ENCODE results near the gene LEFTY1. TPM values are rescaled to one million over a fixed set of nuclear protein-coding genes. Genes with fewer than 3 reads are reported as not detected.
A peak's percentile ranks its signal among the peaks of the same experiment; 100 is the strongest.

LEFTY1 gene
- total RNA-seq, 1 donor from 2014 or later, result not detected

GRCh38 chr1:225879521-225880221 is 9.3 kb downstream of the LEFTY1 start:
- DNase-seq (ENCODE audit: missing footprints) (no peak), ATAC-seq (no peak)
- intact Hi-C loops (cut with DNase I), result loop anchor here (5.0 kb wide), 1 partner anchor 67 kb away; the partner anchor contains the start of gene EPHX1

DNA sequence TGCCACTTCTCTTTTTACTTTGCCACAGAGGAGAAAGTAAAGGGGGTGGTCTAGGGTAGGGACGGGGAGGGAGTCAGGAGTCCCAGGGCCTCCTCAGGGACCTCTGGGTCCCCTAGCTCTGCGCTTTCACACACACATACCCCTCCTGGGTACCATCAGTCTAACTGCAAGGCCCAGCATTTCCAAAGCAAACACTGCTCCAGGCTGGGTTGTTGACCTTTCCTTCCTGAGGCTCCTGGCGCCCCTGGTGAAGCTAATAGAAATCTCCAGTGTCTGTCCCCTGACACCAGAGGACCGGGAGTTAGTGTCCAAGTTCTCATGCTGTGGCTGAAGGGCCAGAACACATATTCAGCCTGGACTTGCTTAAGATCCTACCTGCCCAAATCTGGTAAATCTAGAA is 10.7 kb downstream of the LEFTY1 start:
- DNase-seq (ENCODE audit: missing footprints) (no peak), ATAC-seq (no peak)
- intact Hi-C loops (cut with DNase I), result no loop called here

DNA sequence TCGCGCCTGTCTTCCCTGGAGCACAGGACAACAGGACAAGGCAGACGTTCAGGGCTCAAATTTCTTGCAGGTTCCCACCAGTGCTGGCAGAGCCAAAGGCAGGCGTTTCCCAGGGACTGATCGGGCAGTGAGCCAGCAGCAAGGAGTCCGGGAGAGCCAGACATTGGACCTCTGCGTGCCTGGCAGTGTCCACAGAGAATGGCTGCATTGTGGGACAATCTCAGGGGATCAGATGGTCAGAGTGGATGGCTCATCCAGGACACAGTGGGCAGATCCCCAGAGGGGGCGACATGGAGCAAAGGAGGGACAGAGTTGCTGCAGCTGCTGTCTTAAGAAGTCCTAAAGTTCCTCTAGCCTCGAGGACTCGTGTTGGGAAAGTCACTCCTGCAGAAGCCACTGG is 11.4 kb downstream of the LEFTY1 start:
- intact Hi-C loops (cut with DNase I), result loop anchor here (2.0 kb wide), 1 partner anchor 33 kb away; no protein-coding TSS in a partner anchor
- DNase-seq (ENCODE audit: missing footprints) (peak; percentile 79), ATAC-seq (peak; percentile 29)

- ATAC-seq, result no peak
- DNase-seq (ENCODE audit: missing footprints), result no peak
- intact Hi-C loops (cut with DNase I), result loop anchor here (2.0 kb wide), 1 partner anchor 34 kb away; no protein-coding TSS in a partner anchor
These were observed 11.9 kb downstream of the LEFTY1 start for GRCh38 chr1:225876900-225877510.

DNA sequence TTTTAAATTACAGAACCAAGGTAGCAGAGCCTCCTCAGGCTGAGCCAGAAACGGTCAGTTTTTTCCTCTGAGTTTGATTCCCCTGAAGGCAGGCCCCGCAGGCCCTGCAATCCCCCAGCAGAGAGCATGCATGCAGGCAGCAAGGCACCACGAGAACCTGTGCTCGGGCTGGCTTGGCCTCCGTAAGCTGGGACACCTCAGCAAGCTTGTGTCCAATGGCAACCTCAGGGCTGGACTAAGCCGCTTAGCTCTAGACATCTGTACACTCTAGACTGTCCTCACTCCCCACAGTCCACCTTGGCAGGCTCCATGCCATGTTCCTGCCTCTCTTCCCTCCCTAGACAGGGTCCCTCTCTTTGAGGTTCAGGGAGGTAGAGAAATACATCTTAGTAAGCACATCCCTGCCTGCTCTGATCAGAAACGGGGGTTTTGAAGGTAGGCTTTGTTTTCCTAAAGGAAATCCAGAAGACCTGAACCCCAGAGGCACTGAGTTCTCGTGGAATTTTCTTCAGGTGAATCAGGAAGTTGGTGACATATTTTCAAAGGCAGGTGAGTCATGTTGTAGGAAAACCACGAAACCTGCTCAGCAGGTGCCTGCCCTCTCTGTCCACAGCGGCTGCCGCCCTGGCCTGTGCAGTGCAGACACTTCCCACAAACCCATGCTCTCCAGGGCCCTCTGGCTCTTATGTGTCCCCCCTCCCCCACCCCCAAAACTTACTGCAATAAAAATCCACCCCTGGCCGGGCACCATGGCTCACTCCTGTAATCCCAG is 13.7 kb downstream of the LEFTY1 start:
- ATAC-seq, result no peak
- intact Hi-C loops (cut with DNase I), result no loop called here

GRCh38 chr1:225874431-225874830 is 14.5 kb downstream of the LEFTY1 start:
- DNase-seq (ENCODE audit: missing footprints) (no peak), ATAC-seq (no peak)
- intact Hi-C loops (cut with DNase I), result no loop called here

More for the DNA sequence above, 13.7 kb downstream of the LEFTY1 start:
- no peak for DNase-seq (ENCODE audit: missing footprints)

- ATAC-seq (no peak), DNase-seq (ENCODE audit: missing footprints) (no peak)
- intact Hi-C loops (cut with DNase I), result no loop called here
These were observed 15.6 kb downstream of the LEFTY1 start for GRCh38 chr1:225873281-225873850.

DNA sequence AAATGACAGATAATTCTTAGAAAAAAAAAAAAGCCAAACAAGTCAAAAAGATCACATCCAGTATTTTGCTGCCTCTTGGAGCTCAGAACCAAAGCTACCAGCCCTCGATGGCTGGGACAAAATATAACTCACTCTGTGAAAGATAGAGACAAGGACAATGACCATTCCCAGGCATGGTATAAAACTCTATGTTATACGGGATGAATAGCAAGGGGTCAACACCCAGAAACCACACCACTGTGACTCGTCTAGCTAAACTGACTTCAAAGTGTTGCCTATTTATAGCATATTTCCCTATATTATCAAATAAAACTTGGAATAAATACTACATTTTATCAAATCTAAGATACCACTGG is 16.9 kb downstream of the LEFTY1 start:
- intact Hi-C loops (cut with DNase I), result no loop called here
- DNase-seq (ENCODE audit: missing footprints) (no peak), ATAC-seq (no peak)

- intact Hi-C loops (cut with DNase I), result no loop called here
- no peak for ATAC-seq
- DNase-seq (ENCODE audit: missing footprints), result no peak
These were observed 17.4 kb downstream of the LEFTY1 start for GRCh38 chr1:225871359-225872074.

DNA sequence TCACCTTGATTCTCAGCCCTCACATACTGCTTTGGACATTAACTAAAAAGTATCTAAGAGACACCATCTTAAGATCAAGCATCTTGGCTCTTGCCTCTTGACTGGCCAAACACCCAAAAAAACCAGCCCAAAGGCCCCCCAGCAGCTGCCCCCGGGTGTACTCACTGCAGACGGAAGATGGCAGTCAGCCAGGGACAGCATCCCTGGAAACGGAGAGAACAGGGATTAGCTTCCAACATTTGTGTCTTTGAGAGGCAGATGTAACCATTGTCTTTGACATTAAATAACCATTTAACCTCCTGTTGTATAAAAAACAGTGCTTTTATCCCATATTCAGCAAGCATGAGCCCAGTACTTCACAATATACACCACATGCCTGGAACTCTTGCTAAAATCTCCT is 18.0 kb downstream of the LEFTY1 start:
- ATAC-seq (no peak), DNase-seq (ENCODE audit: missing footprints) (no peak)
- intact Hi-C loops (cut with DNase I), result no loop called here

- ATAC-seq (no peak), DNase-seq (ENCODE audit: missing footprints) (no peak)
- intact Hi-C loops (cut with DNase I), result no loop called here
These were observed 20.2 kb downstream of the LEFTY1 start for GRCh38 chr1:225868631-225869330.

DNA sequence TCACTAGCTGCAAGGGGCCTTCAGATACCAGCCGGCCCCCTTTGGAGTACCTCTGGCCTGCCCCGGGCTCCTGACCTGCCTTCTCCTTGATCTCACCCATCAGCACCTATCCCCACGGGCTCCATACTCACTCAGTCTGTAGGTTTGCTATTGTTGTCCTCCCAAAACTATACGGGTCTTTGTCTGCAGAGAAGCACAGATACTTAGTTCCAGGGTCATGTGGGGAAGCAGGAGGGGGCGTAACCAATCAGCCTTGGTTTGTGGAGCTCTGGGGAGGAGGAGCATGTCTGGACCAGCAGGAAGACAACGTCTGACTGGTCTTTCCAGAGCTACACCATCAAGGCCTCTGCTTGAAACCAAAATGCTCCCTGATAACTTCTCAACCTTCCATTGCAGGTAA is 22.0 kb downstream of the LEFTY1 start:
- intact Hi-C loops (cut with DNase I), result no loop called here
- DNase-seq (ENCODE audit: missing footprints), result no peak
- ATAC-seq, result no peak

DNA sequence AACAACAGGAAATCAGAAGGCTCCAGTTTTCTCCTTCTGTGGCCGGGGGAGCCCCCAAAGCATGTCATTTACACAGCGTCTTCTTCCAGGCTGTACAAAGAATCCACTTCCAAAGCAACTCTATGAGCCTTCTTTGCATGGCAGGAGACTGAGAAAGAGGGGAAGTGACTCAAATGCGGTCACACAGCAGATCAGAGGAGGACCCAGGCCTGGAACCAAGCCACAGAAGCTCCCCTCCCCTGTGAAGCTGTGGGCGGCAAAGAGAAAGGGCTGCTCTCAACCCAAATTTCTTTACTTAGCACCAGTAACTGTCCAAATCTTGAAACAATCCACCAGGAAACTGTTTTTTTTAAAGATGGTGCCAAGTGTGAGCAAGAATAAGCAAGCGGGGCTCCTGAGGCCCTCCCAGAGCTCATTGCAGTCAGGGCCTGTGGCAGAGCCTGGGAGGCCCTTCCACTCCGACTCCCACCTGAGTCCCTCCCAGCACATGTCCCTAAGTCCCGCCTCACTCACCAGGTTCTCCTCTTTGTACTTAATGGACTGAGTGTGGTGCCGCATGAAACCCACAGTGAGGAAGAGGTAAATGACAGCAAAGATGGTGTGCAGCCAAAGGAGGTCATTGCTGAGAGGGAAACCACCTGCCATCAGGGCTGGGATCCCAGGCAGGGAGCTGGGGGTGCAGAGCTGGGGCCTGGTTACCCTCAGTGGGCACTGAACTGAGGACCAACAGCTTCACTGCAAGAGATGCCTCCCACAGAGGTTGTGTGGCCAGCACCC is 22.7 kb downstream of the LEFTY1 start:
- intact Hi-C loops (cut with DNase I), result no loop called here
- no peak for ATAC-seq
- no peak for DNase-seq (ENCODE audit: missing footprints)

- ATAC-seq, result no peak
- intact Hi-C loops (cut with DNase I), result no loop called here
- DNase-seq (ENCODE audit: missing footprints), result no peak
These were observed 23.4 kb downstream of the LEFTY1 start for GRCh38 chr1:225865514-225865913.

- no peak for ATAC-seq
- intact Hi-C loops (cut with DNase I), result no loop called here
- DNase-seq (ENCODE audit: missing footprints), result no peak
These were observed 25.8 kb downstream of the LEFTY1 start for GRCh38 chr1:225863167-225863566.

DNA sequence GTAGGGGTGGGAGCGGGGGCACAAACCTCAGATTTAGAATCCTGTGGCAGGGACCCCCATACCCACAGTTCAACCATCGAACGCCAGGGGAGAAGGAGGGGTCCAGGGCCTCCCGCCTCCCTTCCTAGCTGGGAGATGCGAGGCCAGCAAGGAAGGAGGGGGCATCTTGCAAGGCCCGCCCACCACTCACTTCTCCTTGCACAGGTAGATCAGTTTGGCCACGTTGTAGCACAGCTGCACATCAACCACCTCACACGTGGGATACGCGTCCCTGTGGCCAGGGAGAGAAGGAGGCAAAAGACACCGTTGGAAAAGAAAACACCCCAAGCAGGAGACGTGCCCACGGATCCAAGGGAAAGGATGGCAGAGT is 26.4 kb downstream of the LEFTY1 start:
- no peak for ATAC-seq
- intact Hi-C loops (cut with DNase I), result no loop called here
- DNase-seq (ENCODE audit: missing footprints), result no peak

DNA sequence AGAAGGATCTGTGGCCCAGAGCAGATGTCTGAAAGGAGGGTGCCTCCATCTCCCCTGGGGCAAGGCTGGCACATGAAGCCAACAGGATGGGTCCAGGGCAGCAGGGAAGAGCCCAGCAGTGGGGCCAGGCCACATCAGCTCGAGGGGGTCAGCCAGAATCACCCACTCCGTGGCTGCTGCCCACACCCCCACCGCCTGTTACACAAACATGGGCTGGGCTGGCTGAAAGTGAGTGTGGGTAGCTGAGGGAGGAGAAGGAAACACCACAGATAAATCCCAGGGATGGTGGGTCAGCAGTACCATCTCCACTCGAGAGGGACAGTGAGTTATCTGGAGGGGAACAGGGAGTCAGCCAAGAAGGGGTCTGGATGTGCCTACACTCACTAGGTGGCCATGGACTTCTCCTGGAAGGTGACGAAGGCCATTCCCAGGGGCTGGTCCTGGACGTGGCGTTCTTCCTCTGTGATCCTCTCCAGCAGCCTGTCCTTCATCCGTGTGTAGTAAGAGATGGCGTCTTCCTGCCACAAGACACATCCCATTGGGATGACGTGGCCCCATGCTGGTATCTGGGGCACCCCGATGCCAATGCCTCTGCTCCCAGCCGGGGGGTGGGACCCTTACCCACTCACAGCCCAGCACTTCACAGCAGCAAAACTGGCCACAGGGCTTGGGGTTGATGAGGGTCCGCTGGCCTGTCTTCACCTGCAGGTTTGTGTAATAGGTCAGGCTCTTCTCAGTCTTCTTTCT is 26.9 kb downstream of the LEFTY1 start:
- no peak for DNase-seq (ENCODE audit: missing footprints)
- ATAC-seq, result no peak
- intact Hi-C loops (cut with DNase I), result no loop called here
